ENCODE measurements around the gene SLC5A12.

DNA sequence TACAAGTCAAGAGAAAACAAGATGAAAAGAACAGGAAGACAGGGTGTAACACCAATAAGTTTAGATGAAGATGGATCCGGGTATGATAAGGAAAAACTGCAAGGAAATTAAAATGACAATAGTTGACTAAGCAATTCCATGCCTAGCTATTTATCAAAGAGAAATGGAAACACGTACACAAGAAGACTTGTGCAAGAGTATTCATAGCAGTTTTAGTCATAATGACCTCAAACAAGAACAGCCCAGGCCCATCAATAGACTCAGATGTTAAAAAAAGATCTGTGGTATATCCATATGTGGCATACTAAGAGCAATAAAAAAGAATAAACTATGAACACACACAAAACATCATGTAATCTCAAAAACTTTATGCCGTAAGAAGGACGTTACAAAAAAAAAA is 33.2 kb downstream of the SLC5A12 start:
- TF ChIP-seq POLR2AphosphoS5 (IDR thresholded peaks at IDR 0.05) (no peak), CTCF (IDR thresholded peaks at IDR 0.05) (no peak), POLR2A (IDR thresholded peaks at IDR 0.05; ENCODE audit: low read depth) (no peak), EP300 (IDR thresholded peaks at IDR 0.05) (no peak)

Measured in esophagus muscularis mucosa (tissue), 4 donors.